ENCODE data around the gene RAP1GAP2.
A peak's percentile ranks its signal among the peaks of the same experiment; 100 is the strongest.

RAP1GAP2 gene

GRCh38 chr17:2998469-2998901, 202.2 kb downstream of the RAP1GAP2 start:
- peak; percentile 42 for DNase-seq (ENCODE audit: low spot score)

- no peak for DNase-seq (ENCODE audit: low spot score)
These were observed 206.5 kb downstream of the RAP1GAP2 start for GRCh38 chr17:3002538-3003295.

- no peak for DNase-seq (ENCODE audit: low spot score)
These were observed 207.3 kb downstream of the RAP1GAP2 start for GRCh38 chr17:3003296-3004149.

- DNase-seq (ENCODE audit: low spot score): peak; percentile 99
These were observed 208.0 kb downstream of the RAP1GAP2 start for GRCh38 chr17:3004150-3004801.

- no peak for DNase-seq (ENCODE audit: low spot score)
These were observed 208.7 kb downstream of the RAP1GAP2 start for GRCh38 chr17:3004925-3005324.

GRCh38 chr17:3005696-3006095, 209.5 kb downstream of the RAP1GAP2 start:
- DNase-seq (ENCODE audit: low spot score): no peak

GRCh38 chr17:3006801-3007200, 210.6 kb downstream of the RAP1GAP2 start:
- no peak for DNase-seq (ENCODE audit: low spot score)

GRCh38 chr17:3007651-3008121, 211.4 kb downstream of the RAP1GAP2 start:
- DNase-seq (ENCODE audit: low spot score): no peak

- DNase-seq (ENCODE audit: low spot score): no peak
These were observed 212.4 kb downstream of the RAP1GAP2 start for GRCh38 chr17:3008336-3009288.

GRCh38 chr17:3009411-3009920, 213.2 kb downstream of the RAP1GAP2 start:
- DNase-seq (ENCODE audit: low spot score): no peak

GRCh38 chr17:3011891-3012290, 215.7 kb downstream of the RAP1GAP2 start:
- DNase-seq (ENCODE audit: low spot score): no peak

GRCh38 chr17:3012926-3013581, 216.8 kb downstream of the RAP1GAP2 start:
- peak; percentile 72 for DNase-seq (ENCODE audit: low spot score)

- DNase-seq (ENCODE audit: low spot score): peak; percentile 59
These were observed 219.7 kb downstream of the RAP1GAP2 start for GRCh38 chr17:3015890-3016289.

GRCh38 chr17:3017936-3018335, 221.7 kb downstream of the RAP1GAP2 start:
- no peak for DNase-seq (ENCODE audit: low spot score)

- DNase-seq (ENCODE audit: low spot score): no peak
These were observed 223.5 kb downstream of the RAP1GAP2 start for GRCh38 chr17:3019761-3020160.

- no peak for DNase-seq (ENCODE audit: low spot score)
These were observed 224.1 kb downstream of the RAP1GAP2 start for GRCh38 chr17:3020381-3020780.

- DNase-seq (ENCODE audit: low spot score): no peak
These were observed 226.0 kb downstream of the RAP1GAP2 start for GRCh38 chr17:3022197-3022596.

- DNase-seq (ENCODE audit: low spot score): no peak
These were observed 228.1 kb downstream of the RAP1GAP2 start for GRCh38 chr17:3024346-3024745.

- DNase-seq (ENCODE audit: low spot score): no peak
These were observed 229.3 kb downstream of the RAP1GAP2 start for GRCh38 chr17:3025421-3026124.
